Loucy (cell line): ENCODE data around the gene DDX10.

Experiments
- EZH2phosphoT487 ChIP-seq: fragments of 200-600 bp; IDR thresholded peaks from 2 replicates; pipeline ENCODE4 v1.6.1; 2018; ENCODE audit warnings: antibody characterized with exemption, mild to moderate bottlenecking, moderate library complexity, borderline replicate concordance
- TF ChIP-seq, protein P1 (sequence below): fragments of 200-600 bp; sonication (generic); conservative IDR thresholded peaks from 2 replicates; pipeline ENCODE4 v1.5.1; 2014; ENCODE audit warnings: mild to moderate bottlenecking, antibody characterized with exemption, low read length

DNA sequence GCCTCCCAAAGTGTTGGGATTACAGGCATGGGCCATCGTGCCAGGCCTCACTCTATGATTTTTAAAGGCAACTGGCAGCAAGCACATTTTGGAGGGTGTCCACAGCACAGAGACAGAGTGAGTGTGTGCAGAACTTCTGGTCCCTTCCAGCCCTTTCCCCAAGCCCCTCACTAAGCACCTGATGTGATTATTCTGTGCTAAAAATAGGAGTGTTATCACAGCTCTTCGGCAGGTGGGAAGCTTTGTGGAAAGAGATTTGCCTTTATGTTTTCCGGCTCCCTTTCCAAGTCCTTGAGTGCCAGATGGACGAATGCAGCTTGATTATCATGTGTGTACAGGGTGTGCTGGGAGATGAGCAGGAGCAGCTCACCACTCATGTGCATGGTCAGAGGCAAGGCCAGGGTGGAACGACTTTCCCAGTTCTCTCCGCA is 310.8 kb downstream of the DDX10 start:
- TF ChIP-seq, protein P1, sequence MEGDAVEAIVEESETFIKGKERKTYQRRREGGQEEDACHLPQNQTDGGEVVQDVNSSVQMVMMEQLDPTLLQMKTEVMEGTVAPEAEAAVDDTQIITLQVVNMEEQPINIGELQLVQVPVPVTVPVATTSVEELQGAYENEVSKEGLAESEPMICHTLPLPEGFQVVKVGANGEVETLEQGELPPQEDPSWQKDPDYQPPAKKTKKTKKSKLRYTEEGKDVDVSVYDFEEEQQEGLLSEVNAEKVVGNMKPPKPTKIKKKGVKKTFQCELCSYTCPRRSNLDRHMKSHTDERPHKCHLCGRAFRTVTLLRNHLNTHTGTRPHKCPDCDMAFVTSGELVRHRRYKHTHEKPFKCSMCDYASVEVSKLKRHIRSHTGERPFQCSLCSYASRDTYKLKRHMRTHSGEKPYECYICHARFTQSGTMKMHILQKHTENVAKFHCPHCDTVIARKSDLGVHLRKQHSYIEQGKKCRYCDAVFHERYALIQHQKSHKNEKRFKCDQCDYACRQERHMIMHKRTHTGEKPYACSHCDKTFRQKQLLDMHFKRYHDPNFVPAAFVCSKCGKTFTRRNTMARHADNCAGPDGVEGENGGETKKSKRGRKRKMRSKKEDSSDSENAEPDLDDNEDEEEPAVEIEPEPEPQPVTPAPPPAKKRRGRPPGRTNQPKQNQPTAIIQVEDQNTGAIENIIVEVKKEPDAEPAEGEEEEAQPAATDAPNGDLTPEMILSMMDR, result no peak
- TF ChIP-seq EZH2phosphoT487, result no peak
